ENCODE measurements around the gene LKAAEAR1. TPM values are rescaled to one million over a fixed set of nuclear protein-coding genes. Genes with fewer than 3 reads are reported as not detected.

Gene LKAAEAR1
- polyA plus RNA-seq, 2 of the 4 experiments (the other 2 are of a cell fraction): 0.14 to 0.56 TPM

GRCh38 chr20:64037199-64037497 lies 47.0 kb downstream of the LKAAEAR1 start (continued):
- TF ChIP-seq KDM1A (IDR thresholded peaks at IDR 0.05; ENCODE audit: low read depth) (no peak), HOXB13 (CRISPR knock-in tag; IDR thresholded peaks at IDR 0.05; ENCODE audit: low read depth) (no peak), CHD4 (IDR thresholded peaks at IDR 0.05; ENCODE audit: borderline replicate concordance) (no peak), NR3C1 (IDR thresholded peaks at IDR 0.05) (no peak), TP53 (CRISPR knock-in tag; IDR thresholded peaks at IDR 0.05) (no peak)

GRCh38 chr20:64036346-64037198 lies 47.6 kb downstream of the LKAAEAR1 start:
- Histone ChIP-seq H3K4me2 (no peak overlapping the region), H3K4me1 (peaks cover 13% of the 10 kb centered on the region; the same call in 2 of the 3 replicates), H3K27ac (no peak overlapping the region), H3K4me3 (no peak overlapping the region), H3K9me3 (no peaks in the 10 kb centered on the region)
- POLR2A ChIA-PET: interaction anchor here (0.5 kb wide), 1 partner anchor 24 kb away, joined by 5 read pairs; no protein-coding TSS in a partner anchor
- TF ChIP-seq EHF (CRISPR knock-in tag; IDR thresholded peaks at IDR 0.05) (no peak), GATA3 (IDR thresholded peaks at IDR 0.05; ENCODE audit: borderline replicate concordance) (no peak), PBX3 (IDR thresholded peaks at IDR 0.05) (no peak), RNF2 (IDR thresholded peaks at IDR 0.05; ENCODE audit: borderline replicate concordance, low read depth) (no peak), NR3C1 (IDR thresholded peaks at IDR 0.05) (no peak), BHLHE40 (IDR thresholded peaks at IDR 0.05; ENCODE audit: low read depth, low read length) (no peak), SREBF2 (IDR thresholded peaks at IDR 0.05) (no peak), CHD2 (IDR thresholded peaks at IDR 0.05; ENCODE audit: low read length, partially characterized antibody) (no peak), ZC3H11A (IDR thresholded peaks at IDR 0.05) (no peak), HDAC2 (IDR thresholded peaks at IDR 0.05) (no peak), ESRRA (IDR thresholded peaks at IDR 0.05; ENCODE audit: borderline replicate concordance, low read length) (no peak), NPAS2 (CRISPR knock-in tag; IDR thresholded peaks at IDR 0.05; ENCODE audit: borderline replicate concordance) (no peak), POLR2A (IDR thresholded peaks at IDR 0.05; ENCODE audit: low read length) (no peak), PHF8 (IDR thresholded peaks at IDR 0.05; ENCODE audit: borderline replicate concordance, low read depth) (no peak), ZFP36 (IDR thresholded peaks at IDR 0.05; ENCODE audit: borderline replicate concordance, partially characterized antibody) (no peak), BCL3 (IDR thresholded peaks at IDR 0.05) (no peak), ZSCAN20 (CRISPR knock-in tag; IDR thresholded peaks at IDR 0.05) (no peak), KDM5A (IDR thresholded peaks at IDR 0.05) (no peak), SMC3 (IDR thresholded peaks at IDR 0.05) (no peak), CHD4 (IDR thresholded peaks at IDR 0.05; ENCODE audit: borderline replicate concordance) (no peak)
- ATAC-seq (no peak), DNase-seq (ENCODE audit: low read depth in 1 of 2, low spot score in 1 of 2) (no peak), FAIRE-seq (no peak)
- WGBS (ENCODE audit: missing lambda C conversion rate): 81% methylated on average over 8 of the region's 17 CpGs
- CTCF ChIA-PET: interaction anchor here (0.8 to 7.1 kb wide), 7 partner anchors 10 to 62 kb away, joined by 3 to 143 read pairs (median 8); partner anchors contain the start of genes PRPF6 and TCEA2

DNA sequence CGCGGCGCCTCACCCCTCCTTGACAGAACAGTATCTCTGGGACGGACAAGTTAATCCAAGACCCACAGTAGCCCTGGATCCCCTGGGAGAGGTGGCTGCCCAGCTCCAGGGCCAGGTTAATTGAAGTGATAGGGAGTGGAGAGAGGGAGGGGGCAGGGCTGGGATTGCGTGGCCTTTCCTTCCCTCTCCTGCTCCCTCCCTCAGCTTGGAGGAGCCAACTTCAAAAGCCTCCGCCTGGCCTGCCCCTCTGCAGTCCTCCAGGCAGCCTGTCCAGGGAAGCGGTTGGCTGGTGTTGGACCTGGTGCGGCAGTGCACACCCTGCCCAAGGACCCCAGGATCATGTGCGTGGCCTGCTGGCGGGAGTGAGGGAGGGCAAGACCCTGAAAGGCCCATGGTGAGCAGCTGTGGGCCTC lies 48.3 kb downstream of the LKAAEAR1 start, which contains the start of gene C20orf204:
Gene C20orf204 (plus strand): TSS at position 250 of the 413 bp plus-strand sequence. CDS start 142 bp downstream, at position 392.
- no peak for ATAC-seq
- no peak within 1 kb of the TSS for H3K27ac ChIP-seq
- ChIA-PET POLR2A (no interaction called here), CTCF (interaction anchor here (1.0 to 7.1 kb wide), 5 partner anchors 9 to 56 kb away, joined by 4 to 143 read pairs (median 8); partner anchors contain the start of genes PRPF6 and TCEA2)
- DNase-seq (ENCODE audit: low read depth in 1 of 2, low spot score in 1 of 2): no peak
- 89% methylated on average over 3 of the region's 10 CpGs for WGBS (ENCODE audit: missing lambda C conversion rate)
- peaks cover 13% of the 10 kb centered on the region; the same call in 2 of the 3 replicates for H3K4me1 ChIP-seq
- no peak for TF ChIP-seq EP300 (IDR thresholded peaks at IDR 0.05)
- no peak for TF ChIP-seq HOXB13 (CRISPR knock-in tag; IDR thresholded peaks at IDR 0.05; ENCODE audit: low read depth)
- H3K9me3 ChIP-seq: no peaks in the 10 kb centered on the region
- no peak within 1 kb of the TSS for H3K4me3 ChIP-seq
- no peak for FAIRE-seq
- no peak within 1 kb of the TSS for H3K4me2 ChIP-seq

Data from A549 (cell line).